Astrocyte (in vitro differentiated cells and primary cell): Measurements from ENCODE around the gene GNAI3.

Experiments
- EZH2 ChIP-seq: IDR thresholded peaks from 2 replicates; pipeline ENCODE4 v1.6.1; 2012; ENCODE audit warnings: mild to moderate bottlenecking, low read length, inconsistent platforms; ENCODE audit not compliant: insufficient read depth
- TF ChIP-seq, protein P1 (sequence below): IDR thresholded peaks from 2 replicates; pipeline ENCODE4 v1.5.1; 2011; ENCODE audit warnings: low read depth, mild to moderate bottlenecking, inconsistent platforms, low read length, moderate library complexity; ENCODE audit not compliant: insufficient read depth

DNA sequence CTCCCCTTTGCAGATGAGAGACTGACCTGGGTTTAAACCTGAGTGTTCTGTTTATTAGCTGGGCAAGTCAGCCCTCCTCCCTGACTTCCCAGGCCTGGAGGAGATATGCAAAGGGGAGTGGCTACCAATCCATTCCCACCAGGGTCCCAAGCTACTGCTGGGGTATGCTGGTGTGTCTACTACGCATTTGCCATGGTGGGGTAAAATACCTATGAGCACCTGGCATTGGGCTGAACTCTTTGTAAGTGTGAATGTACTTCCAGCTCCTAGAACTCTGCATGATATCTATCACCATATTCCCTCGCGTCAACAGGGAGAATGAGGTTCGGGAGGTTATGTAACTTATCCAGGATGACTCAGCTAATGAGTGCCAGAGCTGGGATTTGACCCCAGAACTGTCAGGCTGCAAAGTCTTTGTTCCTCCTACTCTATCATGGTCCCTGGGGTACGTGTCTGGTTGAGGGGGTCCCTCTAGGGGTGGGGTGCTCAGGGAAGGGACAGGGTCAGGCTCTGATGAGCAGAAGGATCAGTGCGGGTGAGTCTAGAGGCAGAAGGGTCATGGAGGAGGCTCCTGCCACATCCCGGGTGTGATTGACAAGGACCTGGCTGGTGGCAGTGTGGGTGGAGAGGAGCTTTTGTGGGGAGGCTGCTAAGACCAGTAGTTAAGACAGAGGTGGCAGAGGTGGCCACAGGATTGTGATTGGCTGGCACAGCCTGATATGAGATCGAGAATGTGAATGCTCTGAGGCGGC is 88.0 kb downstream of the GNAI3 start:
- TF ChIP-seq, protein P1, sequence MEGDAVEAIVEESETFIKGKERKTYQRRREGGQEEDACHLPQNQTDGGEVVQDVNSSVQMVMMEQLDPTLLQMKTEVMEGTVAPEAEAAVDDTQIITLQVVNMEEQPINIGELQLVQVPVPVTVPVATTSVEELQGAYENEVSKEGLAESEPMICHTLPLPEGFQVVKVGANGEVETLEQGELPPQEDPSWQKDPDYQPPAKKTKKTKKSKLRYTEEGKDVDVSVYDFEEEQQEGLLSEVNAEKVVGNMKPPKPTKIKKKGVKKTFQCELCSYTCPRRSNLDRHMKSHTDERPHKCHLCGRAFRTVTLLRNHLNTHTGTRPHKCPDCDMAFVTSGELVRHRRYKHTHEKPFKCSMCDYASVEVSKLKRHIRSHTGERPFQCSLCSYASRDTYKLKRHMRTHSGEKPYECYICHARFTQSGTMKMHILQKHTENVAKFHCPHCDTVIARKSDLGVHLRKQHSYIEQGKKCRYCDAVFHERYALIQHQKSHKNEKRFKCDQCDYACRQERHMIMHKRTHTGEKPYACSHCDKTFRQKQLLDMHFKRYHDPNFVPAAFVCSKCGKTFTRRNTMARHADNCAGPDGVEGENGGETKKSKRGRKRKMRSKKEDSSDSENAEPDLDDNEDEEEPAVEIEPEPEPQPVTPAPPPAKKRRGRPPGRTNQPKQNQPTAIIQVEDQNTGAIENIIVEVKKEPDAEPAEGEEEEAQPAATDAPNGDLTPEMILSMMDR = no peak
- no peak for TF ChIP-seq EZH2
